Liver (tissue), 9 donors: ENCODE measurements around the gene KNCN. TPM values are rescaled to one million over a fixed set of nuclear protein-coding genes. Genes with fewer than 3 reads are reported as not detected.

Source experiments
- DNase-seq: peaks from one replicate; pipeline ENCODE4 v3.0.0-alpha.2; 2017; ENCODE audit warnings: low spot score
- H3K27ac ChIP-seq, 2 donors: one replicate each; pipeline ENCODE4 v1.7.0; 2013; ENCODE audit warnings: inconsistent platforms in 2 of 2, low read length in 2 of 2, control low read depth in 1 of 2, low read depth in 1 of 2, mild to moderate bottlenecking in 1 of 2
- H3K27me3 ChIP-seq, 4 donors: one replicate each; pipeline versions ENCODE4 v1.6.1 to v1.7.0; 2013; ENCODE audit warnings: low read length in 3 of 4, inconsistent platforms in 1 of 4, mild to moderate bottlenecking in 1 of 4, moderate library complexity in 1 of 4; ENCODE audit not compliant: control insufficient read depth in 4 of 4, insufficient read depth in 4 of 4
- H3K36me3 ChIP-seq, 4 donors: one replicate each; pipeline versions ENCODE4 v1.6.1 to v1.7.0; 2013; ENCODE audit warnings: low read length in 3 of 4, mild to moderate bottlenecking in 3 of 4, low read depth in 1 of 4, moderate library complexity in 1 of 4; ENCODE audit not compliant: control insufficient read depth in 4 of 4, insufficient read depth in 3 of 4
- H3K4me1 ChIP-seq, 4 donors: one replicate each; pipeline versions ENCODE4 v1.6.1 to v1.7.0; 2013; ENCODE audit warnings: low read length in 3 of 4, mild to moderate bottlenecking in 3 of 4, moderate library complexity in 1 of 4; ENCODE audit not compliant: control insufficient read depth in 4 of 4, insufficient read depth in 4 of 4
- H3K4me3 ChIP-seq, 3 donors: one replicate each; pipeline versions ENCODE4 v1.6.1 to v1.7.0; 2013; ENCODE audit warnings: low read length in 3 of 3, control low read depth in 1 of 3, low read depth in 1 of 3, mild to moderate bottlenecking in 1 of 3
- H3K9ac ChIP-seq, 2 donors: one replicate each; pipeline ENCODE4 v1.7.0; 2013; ENCODE audit warnings: low read length in 2 of 2, mild to moderate bottlenecking in 2 of 2, moderate library complexity in 2 of 2, control low read depth in 1 of 2, low read depth in 1 of 2
- H3K9me3 ChIP-seq, 4 donors: one replicate each; pipeline versions ENCODE4 v1.6.1 to v1.7.0; 2013; ENCODE audit warnings: low read length in 3 of 4; ENCODE audit not compliant: control insufficient read depth in 4 of 4
- EGR1 ChIP-seq, 2 donors: IDR thresholded peaks; 2 replicates each; pipeline ENCODE4 v1.6.1; 2016 to 2018; ENCODE audit warnings: antibody characterized with exemption in 2 of 2, low read depth in 2 of 2
- FOXA2 ChIP-seq: IDR thresholded peaks from 2 replicates; pipeline ENCODE4 v1.6.1; 2016; ENCODE audit warnings: antibody characterized with exemption
- GABPA ChIP-seq, 2 donors: IDR thresholded peaks in 1 of 2; conservative IDR thresholded peaks in 1 of 2; 2 replicates each; pipeline ENCODE4 v1.6.1; 2016; ENCODE audit warnings: antibody characterized with exemption in 2 of 2, mild to moderate bottlenecking in 1 of 2, moderate library complexity in 1 of 2
- HNF4A ChIP-seq, 2 donors: conservative IDR thresholded peaks; 2 replicates each; pipeline ENCODE4 v1.6.1; 2016; ENCODE audit warnings: antibody characterized with exemption in 2 of 2, mild to moderate bottlenecking in 2 of 2
- HNF4G ChIP-seq: IDR thresholded peaks from 2 replicates; pipeline ENCODE4 v1.6.1; 2016; ENCODE audit warnings: antibody characterized with exemption
- MAX ChIP-seq: IDR thresholded peaks from 2 replicates; pipeline ENCODE4 v1.6.1; 2016; ENCODE audit warnings: antibody characterized with exemption
- NR2F2 ChIP-seq: IDR thresholded peaks from 2 replicates; pipeline ENCODE4 v1.6.1; 2016; ENCODE audit warnings: antibody characterized with exemption
- RAD21 ChIP-seq, 2 donors: IDR thresholded peaks; 2 replicates each; pipeline ENCODE4 v1.6.1; 2016; ENCODE audit warnings: antibody characterized with exemption in 2 of 2, mild to moderate bottlenecking in 2 of 2
- SP1 ChIP-seq: IDR thresholded peaks from 2 replicates; pipeline ENCODE4 v1.6.1; 2018; ENCODE audit warnings: antibody characterized with exemption, mild to moderate bottlenecking
- TAF1 ChIP-seq: conservative IDR thresholded peaks from 2 replicates; pipeline ENCODE4 v1.6.1; 2016; ENCODE audit warnings: antibody characterized with exemption, mild to moderate bottlenecking
- YY1 ChIP-seq: IDR thresholded peaks from 2 replicates; pipeline ENCODE4 v1.6.1; 2016; ENCODE audit warnings: antibody characterized with exemption, mild to moderate bottlenecking
- WGBS: extraction: QIAGEN DNeasy Blood & Tissue Kit; methylation state at CpG from one replicate; pipeline ENCODE4 v1.1.7; 2013; 5-methylcytosine and 5-hydroxymethylcytosine counted together
- polyA plus RNA-seq, 2 donors: library from polyadenylated mRNA; stranded (reverse) in 1 of 2; unstranded in 1 of 2; fragments of 200-250 nt in 1 of 2; fragments of >200 nt in 1 of 2; fragmentation: Nextera tagmentation in 1 of 2; extraction: Ambion mirVana in 1 of 2; gene quantifications; one replicate each; pipeline versions ENCODE4 v1.2.1 to v1.2.3, GENCODE V29; 2013 to 2015
- total RNA-seq, 2 donors: library from RNA; depleted of rRNA; stranded (reverse); fragments of >200 nt; gene quantifications; one replicate each; pipeline ENCODE4 v1.2.3, GENCODE V29; 2014
- TF ChIP-seq, protein P1 (sequence below): IDR thresholded peaks from 2 replicates; pipeline ENCODE4 v1.6.1; 2016; ENCODE audit warnings: antibody characterized with exemption
- donor health status: healthy.
- donor health status: healthy.
- donor health status: healthy.
- donor health status: healthy.
- donor health status: healthy.

The KNCN gene
- total and polyA plus RNA-seq, 4 donors: not detected

DNA sequence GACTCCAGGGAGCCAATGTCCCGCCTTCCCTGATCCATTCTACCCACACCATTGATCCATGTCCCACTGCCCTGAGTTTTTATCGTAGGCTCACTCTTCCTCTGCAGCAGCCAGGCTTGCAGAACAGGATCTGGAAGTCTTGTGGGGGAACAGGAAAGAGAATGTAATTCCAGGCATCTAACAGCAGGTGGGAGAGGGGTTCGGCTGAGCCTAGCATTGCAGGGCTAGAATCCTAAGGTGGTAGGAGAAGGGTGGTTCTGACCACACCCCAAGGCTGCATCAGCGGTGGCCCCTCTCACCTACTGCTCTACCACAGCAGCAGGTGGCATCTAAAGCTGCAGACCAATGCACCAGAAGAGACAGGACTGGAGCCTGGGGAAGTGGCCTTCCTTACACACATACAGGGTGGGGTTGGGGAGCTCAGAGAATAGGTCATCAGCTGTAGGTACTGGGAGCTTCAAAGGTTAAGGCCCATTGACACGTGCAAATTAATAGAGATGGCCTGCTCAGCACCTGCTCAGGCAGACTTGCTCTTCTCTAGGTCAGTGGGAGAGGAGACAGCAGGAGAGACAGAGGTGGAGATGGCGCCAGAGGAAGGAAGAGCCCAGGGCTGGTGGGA is 20.5 kb downstream of the KNCN start:
- Histone ChIP-seq H3K36me3 (no peaks in the 10 kb centered on the region), H3K27ac (no peak overlapping the region), H3K4me1 (peaks cover 4 to 21% (median 15%) of the 10 kb centered on the region in 4 donors), H3K4me3 (no peak overlapping the region), H3K9me3 (no peaks in the 10 kb centered on the region), H3K27me3 (peaks cover 0 to 8% (median under 1%) of the 10 kb centered on the region in 4 donors), H3K9ac (no peak overlapping the region)
- TF ChIP-seq NR2F2: no peak
- TF ChIP-seq FOXA2: no peak
- no peak for TF ChIP-seq RAD21 (IDR thresholded peaks at IDR 0.05)
- TF ChIP-seq GABPA (IDR thresholded peaks at IDR 0.05 in 1 of 2, conservative IDR thresholded peaks at IDR 0.05 in 1 of 2): no peak
- no peak for TF ChIP-seq EGR1 (IDR thresholded peaks at IDR 0.05; ENCODE audit: low read depth in 2 of 2)
- TF ChIP-seq HNF4A (conservative IDR thresholded peaks at IDR 0.05): no peak
- DNase-seq: no peak
- WGBS: 64% methylated on average over 6 of the region's 6 CpGs

DNA sequence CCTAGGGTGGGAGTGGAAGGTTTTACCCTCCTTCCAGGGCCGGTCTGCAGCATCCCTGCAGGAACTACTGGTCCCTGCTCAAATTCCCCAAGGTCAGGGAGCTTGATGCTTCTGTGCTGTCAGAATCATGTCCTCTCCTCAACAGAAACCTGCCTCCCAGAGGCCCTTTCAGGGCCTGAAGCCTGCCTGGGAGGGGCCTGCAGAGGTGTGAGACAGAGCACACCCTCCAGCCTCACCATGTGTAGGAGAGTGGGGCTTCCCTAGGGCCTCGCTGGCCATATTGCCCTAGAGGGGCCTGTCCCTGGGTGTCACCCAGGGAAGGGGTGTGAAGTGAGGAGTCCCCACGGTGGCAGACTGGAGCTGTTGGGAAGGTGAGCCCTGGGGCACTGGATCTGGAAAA is 21.1 kb downstream of the KNCN start:
- no peaks in the 10 kb centered on the region for H3K9me3 ChIP-seq
- no peak for DNase-seq
- peaks cover 4 to 21% (median 15%) of the 10 kb centered on the region in 4 donors for H3K4me1 ChIP-seq
- 64% methylated on average over 3 of the region's 3 CpGs for WGBS
- H3K27me3 ChIP-seq: peaks cover 0 to 8% (median under 1%) of the 10 kb centered on the region in 4 donors
- H3K4me3 ChIP-seq: no peak overlapping the region
- H3K36me3 ChIP-seq: no peaks in the 10 kb centered on the region
- no peak overlapping the region for H3K9ac ChIP-seq
- no peak overlapping the region for H3K27ac ChIP-seq
- TF ChIP-seq MAX (no peak), GABPA (IDR thresholded peaks at IDR 0.05 in 1 of 2, conservative IDR thresholded peaks at IDR 0.05 in 1 of 2) (no peak)

DNA sequence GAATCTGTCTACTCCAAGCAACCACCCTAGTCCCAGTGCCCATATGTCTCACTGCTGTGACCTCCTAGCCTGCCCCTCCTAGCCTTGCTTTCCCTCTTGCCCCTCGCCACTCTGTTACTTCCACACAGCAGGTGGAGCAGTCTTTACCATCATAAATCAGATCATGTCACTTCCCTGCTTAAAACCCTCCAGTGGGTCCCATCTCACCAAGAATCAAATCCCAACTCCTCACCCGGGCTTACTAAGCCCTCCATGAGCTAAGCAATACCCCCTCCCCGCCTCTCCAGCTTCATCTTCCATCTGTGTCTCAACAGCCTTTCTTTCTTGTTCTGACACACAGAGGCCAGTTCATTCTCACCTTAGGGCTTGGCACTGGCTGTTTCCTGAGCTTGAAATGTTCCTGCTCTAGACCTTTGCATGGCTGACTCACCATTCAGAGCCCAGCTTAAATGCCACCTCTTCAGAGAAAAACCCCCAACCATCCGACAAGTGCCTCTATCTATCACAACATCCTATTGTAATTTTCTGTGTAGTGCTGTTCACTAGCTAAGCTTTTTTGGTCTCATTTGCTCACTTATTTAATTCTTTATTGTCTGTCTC is 22.3 kb downstream of the KNCN start:
- Histone ChIP-seq H3K27ac (no peak overlapping the region), H3K9me3 (no peaks in the 10 kb centered on the region), H3K36me3 (no peaks in the 10 kb centered on the region), H3K4me3 (no peak overlapping the region), H3K9ac (no peak overlapping the region), H3K4me1 (peaks cover 4 to 21% (median 15%) of the 10 kb centered on the region in 4 donors), H3K27me3 (peaks cover 0 to 6% (median 0%) of the 10 kb centered on the region in 4 donors)
- TF ChIP-seq SP1 (no peak), GABPA (IDR thresholded peaks at IDR 0.05 in 1 of 2, conservative IDR thresholded peaks at IDR 0.05 in 1 of 2) (no peak), HNF4G (no peak), TAF1 (no peak), EGR1 (IDR thresholded peaks at IDR 0.05; ENCODE audit: low read depth in 2 of 2) (no peak), YY1 (no peak)
- TF ChIP-seq, protein P1, sequence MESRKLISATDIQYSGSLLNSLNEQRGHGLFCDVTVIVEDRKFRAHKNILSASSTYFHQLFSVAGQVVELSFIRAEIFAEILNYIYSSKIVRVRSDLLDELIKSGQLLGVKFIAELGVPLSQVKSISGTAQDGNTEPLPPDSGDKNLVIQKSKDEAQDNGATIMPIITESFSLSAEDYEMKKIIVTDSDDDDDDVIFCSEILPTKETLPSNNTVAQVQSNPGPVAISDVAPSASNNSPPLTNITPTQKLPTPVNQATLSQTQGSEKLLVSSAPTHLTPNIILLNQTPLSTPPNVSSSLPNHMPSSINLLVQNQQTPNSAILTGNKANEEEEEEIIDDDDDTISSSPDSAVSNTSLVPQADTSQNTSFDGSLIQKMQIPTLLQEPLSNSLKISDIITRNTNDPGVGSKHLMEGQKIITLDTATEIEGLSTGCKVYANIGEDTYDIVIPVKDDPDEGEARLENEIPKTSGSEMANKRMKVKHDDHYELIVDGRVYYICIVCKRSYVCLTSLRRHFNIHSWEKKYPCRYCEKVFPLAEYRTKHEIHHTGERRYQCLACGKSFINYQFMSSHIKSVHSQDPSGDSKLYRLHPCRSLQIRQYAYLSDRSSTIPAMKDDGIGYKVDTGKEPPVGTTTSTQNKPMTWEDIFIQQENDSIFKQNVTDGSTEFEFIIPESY: no peak
- DNase-seq: no peak
- WGBS: 56% methylated on average over 4 of the region's 4 CpGs
